Measurements from ENCODE around the gene SLC5A3.

SLC5A3 gene

GRCh38 chr21:34100337-34100736 lies 27.0 kb downstream of the SLC5A3 start:
- no peak for DNase-seq (ENCODE audit: low read depth in 3 of 3)

- no peak for DNase-seq (ENCODE audit: low read depth in 3 of 3)
Measured at GRCh38 chr21:34100790-34101189, 27.4 kb downstream of the SLC5A3 start.

GRCh38 chr21:34105947-34106541 lies 32.7 kb downstream of the SLC5A3 start:
- DNase-seq (ENCODE audit: low read depth in 3 of 3) = no peak

- no peak for DNase-seq (ENCODE audit: low read depth in 3 of 3)
Measured at GRCh38 chr21:34107606-34108005, 34.2 kb downstream of the SLC5A3 start.

GRCh38 chr21:34109075-34109474 lies 35.7 kb downstream of the SLC5A3 start:
- DNase-seq (ENCODE audit: low read depth in 3 of 3) = no peak

GRCh38 chr21:34110594-34111202 lies 37.3 kb downstream of the SLC5A3 start:
- no peak for DNase-seq (ENCODE audit: low read depth in 3 of 3)

GRCh38 chr21:34112316-34113033 lies 39.1 kb downstream of the SLC5A3 start:
- DNase-seq (ENCODE audit: low read depth in 3 of 3) = no peak

GRCh38 chr21:34113842-34114241 lies 40.5 kb downstream of the SLC5A3 start:
- no peak for DNase-seq (ENCODE audit: low read depth in 3 of 3)

GRCh38 chr21:34115160-34115559 lies 41.8 kb downstream of the SLC5A3 start:
- no peak for DNase-seq (ENCODE audit: low read depth in 3 of 3)

- no peak for DNase-seq (ENCODE audit: low read depth in 3 of 3)
Measured at GRCh38 chr21:34116569-34116968, 43.2 kb downstream of the SLC5A3 start.

GRCh38 chr21:34120867-34121266 lies 47.5 kb downstream of the SLC5A3 start:
- no peak for DNase-seq (ENCODE audit: low read depth in 3 of 3)

GRCh38 chr21:34122047-34122446 lies 48.7 kb downstream of the SLC5A3 start:
- DNase-seq (ENCODE audit: low read depth in 3 of 3) = no peak

Measured in stimulated activated CD4-positive, alpha-beta T cell treated with anti-CD3 and anti-CD28 coated beads, TNF-alpha, amount 100 ng/mL, for 24 hours (primary cell).